Ectodermal cell (in vitro differentiated cells): Measurements from ENCODE around the gene RARB.

Experiments
- H3K27ac ChIP-seq: 2 replicates; pipeline ENCODE4 v1.7.0; 2013; ENCODE audit warnings: mild to moderate bottlenecking, low read depth, low read length; ENCODE audit not compliant: insufficient read depth, poor library complexity, severe bottlenecking
- H3K27me3 ChIP-seq: 2 replicates; pipeline ENCODE4 v1.7.0; 2013; ENCODE audit warnings: mild to moderate bottlenecking, low read length; ENCODE audit not compliant: insufficient read depth, control insufficient read depth, poor library complexity, severe bottlenecking
- H3K36me3 ChIP-seq: one replicate; pipeline ENCODE4 v1.7.0; 2013; ENCODE audit warnings: low read length; ENCODE audit not compliant: control insufficient read depth, insufficient read depth
- H3K4me1 ChIP-seq: one replicate; pipeline ENCODE4 v1.7.0; 2013; ENCODE audit warnings: low read length; ENCODE audit not compliant: control insufficient read depth, insufficient read depth
- H3K4me3 ChIP-seq: 2 replicates; pipeline ENCODE4 v1.7.0; 2013; ENCODE audit warnings: low read depth, low read length, control low read depth; ENCODE audit not compliant: insufficient read depth
- H3K9me3 ChIP-seq: 2 replicates; pipeline ENCODE4 v1.7.0; 2013; ENCODE audit warnings: mild to moderate bottlenecking, low read length, moderate library complexity; ENCODE audit not compliant: control insufficient read depth
- WGBS, 2 experiments: methylation state at CpG; one replicate each; pipeline ENCODE4 v1.1.7; 2013; ENCODE audit warnings: missing lambda C conversion rate in 2 of 2; 5-methylcytosine and 5-hydroxymethylcytosine counted together

Gene RARB

GRCh38 chr3:25540273-25540672 lies 112.2 kb downstream of the RARB start:
- H3K4me1 ChIP-seq, result no peaks in the 10 kb centered on the region
- H3K9me3 ChIP-seq, result no peaks in the 10 kb centered on the region
- no peaks in the 10 kb centered on the region for H3K36me3 ChIP-seq
- 92 to 93% methylated on average over 4 to 5 of the region's 5 CpGs for WGBS, 2 experiments
- H3K27me3 ChIP-seq, result no peaks in the 10 kb centered on the region
- H3K27ac ChIP-seq, result no peak overlapping the region
- H3K4me3 ChIP-seq, result no peak overlapping the region

GRCh38 chr3:25542492-25543039 lies 114.5 kb downstream of the RARB start:
- 87 to 97% methylated on average over 1 of the region's 1 CpG for WGBS, 2 experiments
- H3K4me3 ChIP-seq, result no peak overlapping the region
- H3K36me3 ChIP-seq, result no peaks in the 10 kb centered on the region
- no peaks in the 10 kb centered on the region for H3K27me3 ChIP-seq
- H3K9me3 ChIP-seq, result no peaks in the 10 kb centered on the region
- no peak overlapping the region for H3K27ac ChIP-seq
- H3K4me1 ChIP-seq, result no peaks in the 10 kb centered on the region

- WGBS, 2 experiments, result 96 to 100% methylated on average over 1 of the region's 1 CpG
These were observed 119.0 kb downstream of the RARB start for GRCh38 chr3:25547103-25547502.

GRCh38 chr3:25547943-25548674 lies 120.0 kb downstream of the RARB start:
- WGBS, 2 experiments, result 88% methylated on average over 1 of the region's 1 CpG; no CpG with 5 or more reads in 1 of the 2 experiments
- H3K27ac ChIP-seq, result no peak overlapping the region

More at GRCh38 chr3:25547103-25547502, 119.0 kb downstream of the RARB start:
- no peaks in the 10 kb centered on the region for H3K9me3 ChIP-seq
- no peaks in the 10 kb centered on the region for H3K36me3 ChIP-seq
- no peak overlapping the region for H3K4me3 ChIP-seq
- no peaks in the 10 kb centered on the region for H3K27me3 ChIP-seq
- no peaks in the 10 kb centered on the region for H3K4me1 ChIP-seq
- H3K27ac ChIP-seq, result no peak overlapping the region

GRCh38 chr3:25548836-25549235 lies 120.8 kb downstream of the RARB start:
- 90 to 91% methylated on average over 2 of the region's 2 CpGs for WGBS, 2 experiments
- no peaks in the 10 kb centered on the region for H3K9me3 ChIP-seq
- no peaks in the 10 kb centered on the region for H3K27me3 ChIP-seq
- no peak overlapping the region for H3K4me3 ChIP-seq
- H3K36me3 ChIP-seq, result no peaks in the 10 kb centered on the region
- no peaks in the 10 kb centered on the region for H3K4me1 ChIP-seq
- no peak overlapping the region for H3K27ac ChIP-seq

More at GRCh38 chr3:25547943-25548674, 120.0 kb downstream of the RARB start:
- no peaks in the 10 kb centered on the region for H3K9me3 ChIP-seq
- H3K36me3 ChIP-seq, result no peaks in the 10 kb centered on the region
- H3K4me1 ChIP-seq, result no peaks in the 10 kb centered on the region
- no peak overlapping the region for H3K4me3 ChIP-seq
- no peaks in the 10 kb centered on the region for H3K27me3 ChIP-seq

- H3K9me3 ChIP-seq, result no peaks in the 10 kb centered on the region
- H3K36me3 ChIP-seq, result no peaks in the 10 kb centered on the region
- H3K27me3 ChIP-seq, result no peaks in the 10 kb centered on the region
- no peaks in the 10 kb centered on the region for H3K4me1 ChIP-seq
- WGBS, 2 experiments, result 94 to 96% methylated on average over 3 of the region's 3 CpGs
- H3K27ac ChIP-seq, result no peak overlapping the region
- no peak overlapping the region for H3K4me3 ChIP-seq
These were observed 124.2 kb downstream of the RARB start for GRCh38 chr3:25552251-25552650.

- H3K9me3 ChIP-seq, result no peaks in the 10 kb centered on the region
- H3K27ac ChIP-seq, result no peak overlapping the region
- H3K36me3 ChIP-seq, result no peaks in the 10 kb centered on the region
- 91 to 94% methylated on average over 6 to 7 of the region's 7 CpGs for WGBS, 2 experiments
- no peaks in the 10 kb centered on the region for H3K4me1 ChIP-seq
- H3K4me3 ChIP-seq, result no peak overlapping the region
- no peaks in the 10 kb centered on the region for H3K27me3 ChIP-seq
These were observed 126.3 kb downstream of the RARB start for GRCh38 chr3:25554376-25554775.

- no peaks in the 10 kb centered on the region for H3K36me3 ChIP-seq
- H3K9me3 ChIP-seq, result no peaks in the 10 kb centered on the region
- H3K4me1 ChIP-seq, result no peaks in the 10 kb centered on the region
- no peak overlapping the region for H3K4me3 ChIP-seq
- no peaks in the 10 kb centered on the region for H3K27me3 ChIP-seq
- 90% methylated on average over 2 of the region's 2 CpGs for WGBS, 2 experiments
- H3K27ac ChIP-seq, result no peak overlapping the region
These were observed 127.8 kb downstream of the RARB start for GRCh38 chr3:25555695-25556437.

- Histone ChIP-seq H3K36me3 (no peaks in the 10 kb centered on the region), H3K27ac (no peak overlapping the region), H3K4me3 (no peak overlapping the region), H3K27me3 (no peaks in the 10 kb centered on the region), H3K9me3 (no peaks in the 10 kb centered on the region), H3K4me1 (no peaks in the 10 kb centered on the region)
- WGBS, 2 experiments, result 93 to 94% methylated on average over 1 of the region's 1 CpG
These were observed 128.4 kb downstream of the RARB start for GRCh38 chr3:25556447-25556846.

- Histone ChIP-seq H3K27me3 (no peaks in the 10 kb centered on the region), H3K36me3 (no peaks in the 10 kb centered on the region), H3K9me3 (no peaks in the 10 kb centered on the region), H3K4me1 (no peaks in the 10 kb centered on the region), H3K4me3 (no peak overlapping the region), H3K27ac (no peak overlapping the region)
- 93 to 97% methylated on average over 2 to 3 of the region's 3 CpGs for WGBS, 2 experiments
These were observed 129.6 kb downstream of the RARB start for GRCh38 chr3:25557694-25558093.
